AG04449 (cell line): ENCODE data around the gene WDR38.

Experiments used
- CTCF ChIA-PET: fragments of 350-600 bp; formaldehyde crosslinking; extraction: SDS; loops from one replicate; lab custom pipeline; 2021; ENCODE audit warnings: antibody characterized with exemption; lab: Yijun Ruan, JAX
- POLR2A ChIA-PET: fragments of 400-600, 350-600 bp; formaldehyde crosslinking; extraction: SDS; loops from one replicate; lab custom pipeline; 2020; ENCODE audit warnings: antibody characterized with exemption, inconsistent platforms; lab: Yijun Ruan, JAX
- DNase-seq: peaks from one replicate; pipeline ENCODE4 v3.0.0-alpha.2; 2010; ENCODE audit warnings: low read depth, low spot score
- H3K4me3 ChIP-seq: 2 replicates; pipeline ENCODE4 v1.5.1; 2011; ENCODE audit warnings: low read depth, mild to moderate bottlenecking, control low read depth, low read length
- CTCF ChIP-seq: IDR thresholded peaks from one replicate; pipeline ENCODE4 v1.5.1; 2011; ENCODE audit warnings: mild to moderate bottlenecking, moderate library complexity, low read length, control low read depth, inconsistent platforms; ENCODE audit not compliant: insufficient read depth; ENCODE audit errors: missing control alignments

The WDR38 gene

GRCh38 chr9:124886866-124887492 lies 33.7 kb downstream of the WDR38 start:
- ChIA-PET CTCF (interaction anchor here (0.6 to 1.4 kb wide), 3 partner anchors 7 to 112 kb away, joined by 3 to 6 read pairs (median 6); no protein-coding TSS in a partner anchor), POLR2A (interaction anchor here (1.4 kb wide), 1 partner anchor 8 kb away, joined by 3 read pairs; no protein-coding TSS in a partner anchor)
- TF ChIP-seq CTCF = no peak
- H3K4me3 ChIP-seq = no peak overlapping the region
- DNase-seq = no peak

GRCh38 chr9:124887832-124888231 lies 34.6 kb downstream of the WDR38 start:
- no peak overlapping the region for H3K4me3 ChIP-seq
- ChIA-PET POLR2A (interaction anchor here (1.4 kb wide), 1 partner anchor 9 kb away, joined by 3 read pairs; no protein-coding TSS in a partner anchor), CTCF (interaction anchor here (0.9 to 1.4 kb wide), 2 partner anchors 113 to 116 kb away, joined by 3 to 6 read pairs; no protein-coding TSS in a partner anchor)
- no peak for TF ChIP-seq CTCF
- DNase-seq = no peak

GRCh38 chr9:124889006-124889405 lies 35.7 kb downstream of the WDR38 start:
- no peak for DNase-seq
- ChIA-PET POLR2A (no interaction called here), CTCF (interaction anchor here (1.3 to 3.4 kb wide), 4 partner anchors 28 to 116 kb away, joined by 3 to 16 read pairs (median 4); partner anchors contain the start of gene WDR38)
- no peak overlapping the region for H3K4me3 ChIP-seq
- TF ChIP-seq CTCF = no peak

GRCh38 chr9:124890179-124890578 lies 36.9 kb downstream of the WDR38 start:
- POLR2A ChIA-PET = no interaction called here
- CTCF ChIA-PET = interaction anchor here (0.8 to 3.4 kb wide), 7 partner anchors 9 to 118 kb away, joined by 3 to 16 read pairs (median 3); partner anchors contain the start of gene WDR38

GRCh38 chr9:124894035-124894740 lies 40.9 kb downstream of the WDR38 start:
- TF ChIP-seq CTCF = no peak
- CTCF ChIA-PET = interaction anchor here (0.7 to 2.4 kb wide), 24 partner anchors 8 to 484 kb away, joined by 3 to 61 read pairs (median 6); partner anchors contain the start of genes ARPC5L, OLFML2A, RPL35 and WDR38
- POLR2A ChIA-PET = interaction anchor here (1.1 kb wide), 1 partner anchor 18 kb away, joined by 3 read pairs; no protein-coding TSS in a partner anchor
- DNase-seq = no peak
- H3K4me3 ChIP-seq = no peak overlapping the region

More at GRCh38 chr9:124890179-124890578, 36.9 kb downstream of the WDR38 start:
- no peak overlapping the region for H3K4me3 ChIP-seq
- no peak for DNase-seq
- TF ChIP-seq CTCF = no peak
